ENCODE results near the gene KCNMB2. TPM values are rescaled to one million over a fixed set of nuclear protein-coding genes. Genes with fewer than 3 reads are reported as not detected.

The KCNMB2 gene
- total RNA-seq, 6 experiments from 2014 or later, result not detected

DNA sequence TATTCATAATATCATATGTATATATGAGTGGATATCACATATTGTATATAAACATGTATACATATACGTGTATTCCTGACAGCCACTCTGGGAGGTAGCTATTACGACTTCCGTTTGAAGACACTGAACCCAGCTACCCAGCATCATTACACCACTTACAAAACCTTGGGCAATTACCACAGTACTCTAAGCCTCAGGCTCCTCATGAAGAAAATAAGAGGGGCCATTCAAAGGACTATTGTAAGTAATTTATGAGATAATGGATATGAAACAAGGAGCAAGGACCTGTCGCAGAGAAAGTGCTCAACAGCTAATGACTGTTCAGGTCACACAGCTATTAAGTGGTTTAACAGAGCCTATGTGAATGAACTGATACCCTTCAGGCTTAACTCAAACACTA is 52.4 kb downstream of the KCNMB2 start:
- no peak overlapping the region for H3K27ac ChIP-seq
- no peaks in the 10 kb centered on the region for H3K36me3 ChIP-seq
- DNase-seq, result no peak
- H3K4me3 ChIP-seq, result no peak overlapping the region
- H3K4me1 ChIP-seq, result no peaks in the 10 kb centered on the region
- WGBS (ENCODE audit: insufficient coverage, low coverage, low lambda C conversion rate, missing lambda C conversion rate), result 77% methylated on average over 4 of the region's 4 CpGs
- no peaks in the 10 kb centered on the region for H3K27me3 ChIP-seq
- ATAC-seq, result no peak
- no peaks in the 10 kb centered on the region for H3K9me3 ChIP-seq
- no peak for TF ChIP-seq POLR2A (IDR thresholded peaks at IDR 0.05)
- TF ChIP-seq, protein P1, sequence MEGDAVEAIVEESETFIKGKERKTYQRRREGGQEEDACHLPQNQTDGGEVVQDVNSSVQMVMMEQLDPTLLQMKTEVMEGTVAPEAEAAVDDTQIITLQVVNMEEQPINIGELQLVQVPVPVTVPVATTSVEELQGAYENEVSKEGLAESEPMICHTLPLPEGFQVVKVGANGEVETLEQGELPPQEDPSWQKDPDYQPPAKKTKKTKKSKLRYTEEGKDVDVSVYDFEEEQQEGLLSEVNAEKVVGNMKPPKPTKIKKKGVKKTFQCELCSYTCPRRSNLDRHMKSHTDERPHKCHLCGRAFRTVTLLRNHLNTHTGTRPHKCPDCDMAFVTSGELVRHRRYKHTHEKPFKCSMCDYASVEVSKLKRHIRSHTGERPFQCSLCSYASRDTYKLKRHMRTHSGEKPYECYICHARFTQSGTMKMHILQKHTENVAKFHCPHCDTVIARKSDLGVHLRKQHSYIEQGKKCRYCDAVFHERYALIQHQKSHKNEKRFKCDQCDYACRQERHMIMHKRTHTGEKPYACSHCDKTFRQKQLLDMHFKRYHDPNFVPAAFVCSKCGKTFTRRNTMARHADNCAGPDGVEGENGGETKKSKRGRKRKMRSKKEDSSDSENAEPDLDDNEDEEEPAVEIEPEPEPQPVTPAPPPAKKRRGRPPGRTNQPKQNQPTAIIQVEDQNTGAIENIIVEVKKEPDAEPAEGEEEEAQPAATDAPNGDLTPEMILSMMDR (IDR thresholded peaks at IDR 0.05), result no peak
- intact Hi-C loops (cut with DNase I), result no loop called here

DNA sequence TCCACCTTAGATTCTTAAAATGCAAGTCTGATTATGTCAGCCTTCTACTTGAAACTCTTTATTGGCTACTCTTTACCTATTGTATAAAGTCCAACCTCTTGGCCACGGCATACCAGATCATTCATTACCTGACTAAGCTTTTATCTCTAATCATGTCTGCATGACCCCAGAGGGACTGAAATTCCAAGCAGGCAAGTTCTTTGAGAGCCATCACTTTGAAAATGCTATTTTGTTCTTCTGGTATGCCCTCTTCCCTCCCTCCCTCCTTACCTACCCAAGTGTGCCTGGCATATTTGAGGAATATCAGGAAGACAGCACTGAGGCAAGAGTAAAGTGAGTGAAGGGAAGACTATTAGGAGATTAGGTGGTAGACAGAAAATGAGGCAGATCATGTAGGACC is 57.5 kb downstream of the KCNMB2 start:
- H3K27ac ChIP-seq, result no peak overlapping the region
- intact Hi-C loops (cut with DNase I), result no loop called here
- DNase-seq, result no peak
- WGBS (ENCODE audit: insufficient coverage, low coverage, low lambda C conversion rate, missing lambda C conversion rate), result 29% methylated on average over 1 of the region's 1 CpG
- TF ChIP-seq, protein P1 (IDR thresholded peaks at IDR 0.05), result no peak
- no peak for TF ChIP-seq POLR2A (IDR thresholded peaks at IDR 0.05)
- H3K9me3 ChIP-seq, result no peaks in the 10 kb centered on the region
- H3K27me3 ChIP-seq, result no peaks in the 10 kb centered on the region
- no peak for ATAC-seq
- H3K4me3 ChIP-seq, result no peak overlapping the region
- H3K36me3 ChIP-seq, result no peaks in the 10 kb centered on the region
- no peaks in the 10 kb centered on the region for H3K4me1 ChIP-seq

DNA sequence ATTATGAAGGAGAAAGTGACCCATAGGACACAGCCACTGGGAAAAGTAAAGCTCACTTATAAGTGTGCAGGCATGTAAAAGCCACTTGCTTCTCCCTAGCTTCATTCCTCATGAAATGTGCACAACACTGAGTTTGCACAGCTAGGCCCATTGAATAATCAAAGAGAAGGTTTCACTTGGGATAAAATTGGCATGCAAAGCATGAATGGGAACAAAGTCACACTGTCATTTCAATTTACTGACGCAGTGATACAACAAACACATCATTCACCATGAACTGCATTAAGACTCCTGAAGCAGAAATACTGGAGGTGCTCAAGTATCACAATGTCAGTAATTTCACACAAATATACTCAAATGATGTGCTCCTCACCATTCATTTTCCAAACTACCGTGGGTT is 61.1 kb downstream of the KCNMB2 start:
- Histone ChIP-seq H3K36me3 (no peaks in the 10 kb centered on the region), H3K27ac (no peak overlapping the region), H3K9me3 (no peaks in the 10 kb centered on the region), H3K4me3 (no peak overlapping the region), H3K27me3 (no peaks in the 10 kb centered on the region), H3K4me1 (no peaks in the 10 kb centered on the region)
- DNase-seq, result no peak
- TF ChIP-seq, protein P1 (IDR thresholded peaks at IDR 0.05), result no peak
- no peak for TF ChIP-seq POLR2A (IDR thresholded peaks at IDR 0.05)
- intact Hi-C loops (cut with DNase I), result no loop called here
- 45% methylated on average over 2 of the region's 2 CpGs for WGBS (ENCODE audit: insufficient coverage, low coverage, low lambda C conversion rate, missing lambda C conversion rate)
- ATAC-seq, result no peak

DNA sequence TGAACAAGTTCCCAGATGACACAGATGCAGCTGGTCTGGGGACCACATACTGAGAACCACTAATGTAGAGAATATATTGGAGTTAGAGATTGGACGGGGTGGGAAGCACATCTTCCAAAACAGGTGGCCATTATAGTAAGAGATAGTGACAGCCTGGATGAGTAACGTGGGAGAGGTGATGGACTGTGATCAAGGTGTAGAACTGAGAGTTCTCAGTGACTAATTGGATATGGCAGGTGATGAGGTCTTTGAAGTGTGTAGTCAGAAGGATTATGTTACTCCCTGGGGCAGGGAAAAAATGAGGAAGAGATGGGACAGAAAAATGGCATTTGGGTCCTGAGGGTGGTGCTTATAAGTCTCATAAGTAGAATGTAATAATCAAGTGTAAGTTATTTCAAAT is 66.6 kb downstream of the KCNMB2 start:
- no peak for ATAC-seq

More for the DNA sequence above, 66.6 kb downstream of the KCNMB2 start:
- DNase-seq, result no peak
- Histone ChIP-seq H3K4me3 (no peak overlapping the region), H3K4me1 (no peaks in the 10 kb centered on the region), H3K9me3 (no peaks in the 10 kb centered on the region), H3K27ac (no peak overlapping the region), H3K36me3 (no peaks in the 10 kb centered on the region), H3K27me3 (no peaks in the 10 kb centered on the region)
- 38% methylated on average over 1 of the region's 2 CpGs for WGBS (ENCODE audit: insufficient coverage, low coverage, low lambda C conversion rate, missing lambda C conversion rate)
- TF ChIP-seq, protein P1 (IDR thresholded peaks at IDR 0.05), result no peak
- no peak for TF ChIP-seq POLR2A (IDR thresholded peaks at IDR 0.05)
- intact Hi-C loops (cut with DNase I), result no loop called here

All from right lobe of liver (tissue), 6 donors.